SW 1271 (cell line): Measurements from ENCODE around the gene VPS26C.

Source experiments
- DNase-seq, 2 experiments: peaks; one replicate each; lab custom pipeline; 2025; lab: John Stamatoyannopoulos, UW

VPS26C gene

DNA sequence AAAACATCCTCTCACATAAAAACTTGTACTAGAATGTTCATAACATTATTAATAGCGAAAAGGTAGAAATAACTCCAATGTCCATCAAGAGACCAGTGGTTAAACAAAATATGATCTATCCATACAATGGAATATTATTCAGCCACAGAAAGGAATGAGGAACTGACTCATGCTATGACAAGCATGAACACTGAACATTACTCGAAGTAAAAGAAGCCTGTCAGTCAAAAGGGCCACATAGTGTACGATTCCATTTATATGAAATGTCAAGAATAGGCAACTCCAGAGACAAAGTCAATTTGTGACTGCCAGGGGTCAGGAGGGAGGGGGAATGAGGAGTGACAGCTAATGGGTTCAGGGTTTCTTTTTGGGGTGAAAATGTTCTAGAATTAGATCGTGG, 2.3 kb downstream of the VPS26C start:
- DNase-seq = no peak

DNA sequence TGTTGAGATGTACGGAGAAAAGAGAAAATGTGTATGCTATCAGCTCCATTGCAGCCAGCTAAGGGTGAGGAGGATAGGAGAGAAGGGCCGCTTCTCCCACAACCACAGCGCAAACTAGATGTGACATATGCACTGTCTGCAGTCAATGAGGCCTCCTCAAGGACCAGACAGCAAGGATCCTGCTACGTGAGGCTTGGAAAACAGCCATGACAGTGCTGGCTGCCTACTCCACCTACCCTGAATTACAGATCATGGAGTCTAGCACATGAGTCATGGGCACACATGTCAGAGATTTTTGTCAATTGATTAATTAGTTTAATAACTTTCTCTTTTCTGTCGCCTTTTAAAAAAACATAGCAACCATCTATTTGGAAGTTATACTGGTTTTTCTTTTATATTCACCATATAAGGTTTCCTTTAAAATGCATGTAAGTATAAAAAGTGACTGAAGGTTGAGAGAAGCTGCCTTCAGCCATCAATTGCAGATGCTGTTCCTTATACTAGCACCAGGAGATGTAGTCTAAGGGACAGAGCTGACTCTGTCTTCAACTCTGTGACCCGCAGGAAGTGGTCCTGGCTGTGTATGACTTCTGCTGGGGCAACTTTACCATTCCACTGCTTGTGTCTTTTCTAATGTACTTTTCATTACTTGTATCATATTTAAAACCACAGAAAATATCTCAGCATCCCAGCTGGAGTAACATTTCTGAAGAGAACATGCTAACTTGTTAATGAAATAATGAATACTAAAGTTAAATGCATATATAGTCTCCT, 3.1 kb downstream of the VPS26C start:
- no peak for DNase-seq

DNA sequence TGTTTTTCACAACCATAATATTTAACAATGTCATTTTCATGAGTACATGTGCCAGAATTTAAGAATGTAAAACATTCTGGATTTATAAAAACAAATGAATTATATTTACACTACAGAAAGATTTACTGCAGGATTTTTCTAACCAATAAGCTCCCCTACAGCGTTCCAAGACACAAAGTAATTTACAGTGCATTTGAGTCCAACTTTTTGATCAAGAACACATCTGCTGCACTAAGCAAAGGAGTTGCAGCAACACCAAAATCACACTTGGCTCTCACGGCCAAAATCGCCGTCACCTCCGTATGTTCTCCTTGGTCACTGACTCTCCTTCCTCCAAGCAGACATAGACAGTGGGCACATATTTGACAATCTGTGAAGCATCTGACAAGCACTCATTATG, 7.7 kb downstream of the VPS26C start:
- no peak for DNase-seq

- DNase-seq = peak; percentile 18 to 49
These were observed 8.9 kb downstream of the VPS26C start for GRCh38 chr21:37257967-37258877.

- DNase-seq = peak in 1 of 2 experiments; percentile 29
These were observed 9.6 kb downstream of the VPS26C start for GRCh38 chr21:37257511-37257966.

DNA sequence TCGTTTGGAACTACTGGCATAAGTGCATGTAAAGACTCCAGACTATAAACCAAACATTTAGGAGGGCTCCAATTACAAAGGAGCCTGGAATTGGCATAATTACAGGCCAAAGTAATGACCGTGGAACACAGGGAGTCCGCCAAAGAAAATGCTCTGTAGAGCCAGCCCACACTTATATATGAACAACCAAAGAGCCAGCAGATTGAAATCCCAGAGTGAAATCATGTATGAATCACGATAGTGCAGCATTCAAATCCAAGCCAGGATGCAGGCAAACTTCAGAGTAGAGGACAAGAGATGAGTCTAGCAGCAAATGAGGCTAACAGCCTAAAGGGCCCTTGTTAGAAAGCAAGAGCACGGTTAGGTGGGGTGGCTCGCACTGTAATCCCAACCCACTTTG, 13.1 kb downstream of the VPS26C start:
- no peak for DNase-seq

DNA sequence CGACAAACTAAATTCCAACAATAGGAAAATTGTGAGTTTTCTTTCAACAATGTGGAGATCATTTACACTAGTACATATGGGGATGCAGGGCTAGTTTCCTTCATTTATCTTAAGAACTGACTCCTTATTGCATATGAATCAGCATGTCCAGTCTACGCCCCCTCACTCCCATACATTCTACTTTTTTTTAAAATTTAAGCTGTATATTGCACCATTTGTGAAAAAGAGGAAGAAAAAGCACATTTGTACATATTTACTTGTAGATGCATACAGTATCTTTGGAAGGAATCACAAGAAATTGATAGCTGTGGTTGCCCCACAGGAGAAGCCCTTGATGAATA, 15.9 kb downstream of the VPS26C start:
- no peak for DNase-seq

DNA sequence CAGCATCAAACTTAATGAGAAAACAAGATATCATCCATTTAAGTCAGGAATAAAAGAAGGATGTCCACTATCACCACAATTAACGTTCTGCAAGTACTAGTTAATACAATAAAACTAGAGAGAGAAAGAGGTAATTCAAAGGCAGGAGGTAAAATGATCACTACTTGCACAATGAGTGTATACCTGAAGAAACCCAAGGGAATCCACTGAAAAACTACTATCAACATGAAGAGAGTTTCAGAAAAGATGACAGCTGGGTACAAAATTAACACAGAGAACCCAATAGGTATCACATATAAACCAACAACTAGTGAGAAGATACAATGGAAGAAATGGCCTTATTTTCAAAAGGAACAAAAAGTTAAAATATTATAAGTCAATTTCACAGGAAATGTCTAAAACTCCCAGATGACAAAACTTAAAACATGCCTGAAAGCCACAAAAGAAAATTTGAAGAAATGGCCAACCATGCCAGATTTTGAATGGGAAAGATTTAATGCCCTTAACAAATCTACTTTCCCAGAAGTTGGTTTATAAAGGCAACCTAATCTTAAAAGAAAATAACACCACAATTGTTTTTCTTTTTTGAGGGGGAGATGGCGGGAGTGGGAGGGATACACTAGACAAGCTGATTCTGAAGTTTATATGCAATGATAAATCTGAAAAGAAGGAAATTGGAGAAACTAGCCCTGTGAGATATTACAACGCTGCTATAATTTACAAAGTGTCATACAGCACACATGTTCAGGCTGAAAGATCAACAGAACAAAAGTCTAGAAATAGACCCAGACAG, 17.8 kb downstream of the VPS26C start:
- DNase-seq = no peak

GRCh38 chr21:37248298-37248697, 18.8 kb downstream of the VPS26C start:
- DNase-seq = no peak

DNA sequence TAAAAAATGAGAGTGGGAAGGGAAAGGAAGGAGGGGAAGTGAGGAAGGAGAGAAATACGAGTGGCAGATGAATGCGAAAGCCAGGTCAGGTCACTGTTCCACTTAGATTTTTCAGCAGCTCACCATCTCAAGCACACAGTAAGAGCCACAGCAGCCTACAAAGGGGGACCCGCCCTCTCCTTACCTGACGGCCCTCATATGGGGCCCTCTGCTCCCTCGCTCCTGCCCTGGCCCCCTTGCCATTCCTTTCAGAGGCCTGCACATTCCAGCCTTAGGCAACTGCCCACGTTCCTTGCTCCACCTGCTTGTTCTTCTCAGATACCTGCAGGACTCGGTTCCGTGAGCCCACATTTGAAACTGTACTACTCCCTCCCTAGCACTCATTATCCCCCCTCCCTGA, 22.0 kb downstream of the VPS26C start:
- no peak for DNase-seq

- no peak for DNase-seq
These were observed 22.5 kb downstream of the VPS26C start for GRCh38 chr21:37244501-37245095.

GRCh38 chr21:37243961-37244360, 23.2 kb downstream of the VPS26C start:
- DNase-seq = no peak

DNA sequence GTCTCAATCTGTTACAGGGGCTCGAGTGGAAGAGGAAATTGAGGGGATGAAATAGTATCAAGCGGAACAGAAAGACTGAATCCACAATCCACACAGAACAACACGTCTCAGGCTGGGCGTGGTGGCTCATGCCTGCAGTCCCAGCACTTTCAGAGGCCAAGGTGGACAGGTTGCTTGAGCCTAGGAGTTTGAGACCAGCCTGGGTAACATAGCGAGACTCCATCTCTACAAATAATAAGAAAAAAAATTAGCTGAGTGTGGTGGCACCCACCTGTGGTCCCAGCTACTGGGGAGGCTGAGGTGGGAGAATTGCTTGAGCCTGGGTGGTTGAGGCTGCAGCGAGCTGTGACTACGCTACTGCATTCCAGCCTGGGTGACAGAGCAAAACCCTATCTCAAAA, 25.7 kb downstream of the VPS26C start:
- DNase-seq = no peak

DNA sequence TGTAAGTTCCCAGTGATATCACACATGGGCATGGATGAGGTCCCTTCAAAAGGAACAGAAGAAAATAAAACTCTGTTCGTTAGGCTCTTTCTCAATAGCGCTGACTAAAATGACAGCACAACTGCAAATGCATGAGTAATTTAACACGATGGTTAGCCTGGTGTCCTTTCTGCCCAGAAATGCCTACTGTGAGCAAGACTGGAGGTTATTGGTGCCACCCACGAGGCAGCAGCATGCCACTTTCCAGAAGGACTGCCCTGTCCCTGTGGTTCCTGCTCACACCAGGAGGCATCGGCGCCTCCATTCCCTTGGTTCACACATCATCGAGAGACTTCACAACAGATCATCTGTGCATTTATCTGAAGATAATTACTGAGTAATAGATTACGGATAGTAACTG, 26.2 kb downstream of the VPS26C start:
- no peak for DNase-seq

DNA sequence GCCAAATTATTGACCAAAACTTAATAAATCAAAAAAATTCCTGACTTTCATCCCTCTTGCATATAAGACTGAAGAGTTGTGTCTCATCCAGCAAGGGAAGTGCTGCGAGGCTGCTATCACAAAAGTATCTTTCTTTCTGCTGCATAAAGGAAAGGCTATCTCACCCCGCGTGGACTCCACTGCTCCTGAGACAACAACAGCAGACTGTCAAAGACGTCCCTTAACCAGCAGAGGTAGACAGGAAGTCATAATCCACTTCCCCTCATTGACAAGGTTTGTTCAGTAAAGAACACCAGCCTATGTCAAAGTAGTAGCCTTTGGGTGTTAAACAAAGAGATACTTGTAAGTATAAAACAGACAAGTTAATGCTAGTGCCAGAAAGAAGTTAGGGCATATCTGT, 29.4 kb downstream of the VPS26C start:
- no peak for DNase-seq

GRCh38 chr21:37237346-37237745, 29.8 kb downstream of the VPS26C start:
- DNase-seq = no peak

DNA sequence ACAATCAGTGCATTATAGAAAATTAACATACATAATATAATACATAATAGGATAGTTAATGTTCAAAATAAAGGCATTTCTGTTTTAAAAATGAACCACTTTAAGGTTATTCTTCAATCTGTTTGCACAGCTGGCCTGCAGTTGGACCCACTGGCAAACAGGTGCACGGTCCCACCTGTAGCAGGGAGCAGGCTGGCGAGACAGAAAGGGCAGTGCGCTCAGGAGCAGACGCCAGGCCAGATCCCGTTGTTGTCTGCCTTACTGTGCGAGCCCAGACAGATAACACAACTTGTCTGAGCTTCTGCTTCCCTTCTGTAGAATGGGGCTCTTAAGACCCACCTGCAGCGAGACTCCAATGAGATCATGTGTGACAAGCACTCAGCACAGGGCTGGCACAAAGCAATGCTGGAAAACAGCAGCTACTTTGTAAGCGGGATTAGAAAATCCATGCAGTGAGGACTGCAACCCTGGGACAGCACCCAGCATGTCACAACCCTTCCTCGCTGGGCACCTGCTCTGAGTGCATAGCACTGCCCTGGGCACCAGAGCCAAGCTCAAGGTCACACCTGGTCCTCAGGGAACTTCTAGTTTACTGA, 33.5 kb downstream of the VPS26C start:
- DNase-seq = no peak

DNA sequence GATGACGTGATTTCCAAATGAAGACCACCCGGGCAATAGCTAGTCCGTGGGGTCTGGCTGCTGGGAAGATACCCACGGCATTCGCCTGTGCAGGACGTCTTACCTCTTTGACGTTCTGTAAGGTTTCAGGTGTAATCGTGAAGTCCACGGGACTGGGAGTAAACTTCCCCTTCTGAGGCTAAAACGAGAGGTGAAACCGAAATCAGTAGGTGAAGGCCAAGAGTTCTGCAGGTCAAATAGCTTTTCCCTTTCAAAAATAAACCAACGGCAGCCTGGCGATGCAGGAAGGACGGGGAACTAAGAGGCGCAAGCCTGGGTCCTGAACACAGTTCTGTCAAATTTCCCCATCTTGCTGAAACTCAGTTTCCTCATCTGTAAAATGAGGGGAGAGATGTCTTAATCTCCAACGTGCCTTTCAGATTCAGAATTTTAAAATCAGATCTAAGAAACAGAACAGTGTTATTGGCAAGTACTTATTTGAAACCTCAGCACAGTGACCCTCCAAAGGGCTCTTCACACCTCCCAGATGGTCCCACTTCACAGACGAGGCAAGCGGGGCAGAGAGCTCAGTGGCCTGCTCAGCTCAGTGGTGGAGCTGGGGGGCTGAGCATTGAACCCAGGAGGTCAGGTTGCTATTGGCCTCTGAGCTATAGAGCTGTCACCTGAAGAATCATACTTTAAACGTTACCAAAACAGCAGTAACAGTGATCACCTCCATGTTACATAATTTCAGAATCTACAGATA, 34.7 kb downstream of the VPS26C start:
- no peak for DNase-seq

DNA sequence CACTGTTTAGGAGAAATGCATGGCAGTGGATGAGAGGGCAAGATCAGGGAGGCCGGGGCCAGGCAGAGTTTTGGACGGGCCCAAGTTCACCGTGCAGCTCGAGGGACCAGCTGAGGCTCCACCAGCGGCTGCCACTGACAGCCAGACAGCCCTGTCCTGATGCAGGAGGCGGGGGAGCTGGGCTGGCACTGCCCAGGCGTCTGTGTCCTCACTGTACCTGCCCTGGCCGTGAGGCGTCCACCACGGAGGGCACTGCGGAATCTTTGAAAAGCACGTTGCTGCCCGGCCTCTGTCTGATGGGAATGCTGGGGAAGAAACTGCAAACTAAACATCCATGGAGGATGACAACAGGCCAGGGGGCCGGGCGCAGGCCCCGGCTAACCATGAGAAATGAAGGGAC, 35.5 kb downstream of the VPS26C start:
- DNase-seq = no peak

DNA sequence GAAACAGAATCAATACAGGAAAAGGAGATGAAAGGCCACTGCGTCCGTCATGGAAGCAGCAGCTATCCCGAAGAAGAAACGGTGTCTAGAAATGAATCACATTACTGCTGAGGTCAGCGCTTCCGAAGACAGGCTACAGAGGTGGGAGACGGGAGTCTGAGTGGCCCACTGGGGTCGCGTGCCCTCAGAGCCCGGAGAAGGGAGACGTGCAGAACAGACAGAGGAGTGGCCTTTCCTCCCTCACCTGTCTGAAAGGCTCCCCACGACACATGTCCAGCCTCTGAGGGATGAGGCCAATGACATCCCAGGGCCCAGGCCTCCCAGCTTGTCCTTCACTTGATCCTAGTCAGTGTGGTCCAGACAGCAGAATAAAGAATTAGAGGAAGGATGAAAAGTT, 35.9 kb downstream of the VPS26C start:
- DNase-seq = no peak
